SU-DHL-6 (cell line): ENCODE results near the gene SMOC1.

Source experiments
- H2AFZ ChIP-seq: fragments of 200-600 bp; sonication (generic); 2 replicates; pipeline ENCODE4 v1.6.1; 2014; ENCODE audit warnings: low read depth, mild to moderate bottlenecking, moderate library complexity, mixed read lengths, antibody characterized with exemption, low read length; ENCODE audit not compliant: severe bottlenecking
- H3F3A ChIP-seq: fragments of 200-600 bp; shearing (Covaris generic); 2 replicates; pipeline ENCODE4 v1.6.0; 2016; ENCODE audit warnings: antibody characterized with exemption, mild to moderate bottlenecking; ENCODE audit not compliant: insufficient read depth
- H3K27ac ChIP-seq: fragments of 200-600 bp; sonication (generic); 2 replicates; pipeline ENCODE4 v1.5.1; 2016; ENCODE audit warnings: low read depth, mild to moderate bottlenecking, low read length, moderate library complexity, mixed read lengths
- H3K27me3 ChIP-seq: fragments of 200-600 bp; sonication (generic), shearing (Covaris generic); 2 replicates; pipeline ENCODE4 v1.6.0; 2014; ENCODE audit warnings: mild to moderate bottlenecking, low read length
- H3K36me3 ChIP-seq: fragments of 200-600 bp; sonication (generic); 2 replicates; pipeline ENCODE4 v1.6.1; 2014; ENCODE audit warnings: mild to moderate bottlenecking, low read length, mixed read lengths
- H3K4me2 ChIP-seq: fragments of 300-600, 200-600 bp; shearing (Covaris generic), sonication (generic); 2 replicates; pipeline ENCODE4 v1.6.0; 2014; ENCODE audit warnings: low read length, low read depth, mild to moderate bottlenecking; ENCODE audit not compliant: poor library complexity, severe bottlenecking
- H3K4me3 ChIP-seq: fragments of 200-600 bp; sonication (generic); 2 replicates; pipeline ENCODE4 v1.5.1; 2014; ENCODE audit warnings: antibody characterized with exemption, low read length, mild to moderate bottlenecking, mixed read lengths; ENCODE audit not compliant: insufficient read depth, poor library complexity, severe bottlenecking
- H3K79me2 ChIP-seq: fragments of 200-600 bp; sonication (generic); 2 replicates; pipeline ENCODE4 v1.6.1; 2014; ENCODE audit warnings: mild to moderate bottlenecking, low read length, moderate library complexity; ENCODE audit not compliant: insufficient read depth
- H3K9ac ChIP-seq: fragments of 200-600 bp; sonication (generic); 2 replicates; pipeline ENCODE4 v1.7.0; 2014; ENCODE audit warnings: mild to moderate bottlenecking, low read length
- H3K9me2 ChIP-seq: fragments of 200-600 bp; sonication (generic); replicated peaks from 2 replicates; pipeline ENCODE4 v1.6.1; 2014; ENCODE audit warnings: low read length; ENCODE audit not compliant: insufficient read depth
- H3K9me3 ChIP-seq: fragments of 200-600 bp; sonication (generic); 2 replicates; pipeline ENCODE4 v1.6.1; 2014; ENCODE audit warnings: low read length, mixed read lengths; ENCODE audit not compliant: insufficient read depth
- H4K20me1 ChIP-seq: fragments of 200-600 bp; sonication (generic); 2 replicates; pipeline ENCODE4 v1.6.1; 2014; ENCODE audit warnings: low read depth, mild to moderate bottlenecking, antibody characterized with exemption, low read length, moderate library complexity, mixed read lengths
- CTCF ChIP-seq: fragments of 200-600 bp; sonication (generic); IDR thresholded peaks from one replicate; pipeline ENCODE4 v1.5.1; 2017; ENCODE audit warnings: antibody characterized with exemption, mild to moderate bottlenecking, low read length, moderate library complexity; ENCODE audit not compliant: insufficient read depth, poor library complexity, severe bottlenecking
- EZH2phosphoT487 ChIP-seq: fragments of 200-600 bp; sonication (generic), shearing (Covaris generic); conservative IDR thresholded peaks from 2 replicates; pipeline ENCODE4 v1.6.1; 2018; ENCODE audit warnings: mild to moderate bottlenecking, antibody characterized with exemption, low read length, moderate library complexity, mixed read lengths

Gene SMOC1

GRCh38 chr14:69980457-69981425 lies 101.5 kb downstream of the SMOC1 start:
- H2AFZ ChIP-seq, result no peak overlapping the region
- H3K36me3 ChIP-seq, result no peaks in the 10 kb centered on the region
- no peak overlapping the region for H3K4me2 ChIP-seq
- no peaks in the 10 kb centered on the region for H3K9me2 ChIP-seq
- no peaks in the 10 kb centered on the region for H3K27me3 ChIP-seq
- H3K4me3 ChIP-seq, result no peak overlapping the region
- no peak overlapping the region for H3K9ac ChIP-seq
- H3F3A ChIP-seq, result no peaks in the 10 kb centered on the region
- H4K20me1 ChIP-seq, result no peaks in the 10 kb centered on the region
- no peak overlapping the region for H3K27ac ChIP-seq
- H3K9me3 ChIP-seq, result no peaks in the 10 kb centered on the region
- no peaks in the 10 kb centered on the region for H3K79me2 ChIP-seq
- TF ChIP-seq EZH2phosphoT487, result no peak
- TF ChIP-seq CTCF, result no peak

GRCh38 chr14:69982220-69982839 lies 103.1 kb downstream of the SMOC1 start:
- H3K4me2 ChIP-seq, result no peak overlapping the region
- no peak overlapping the region for H3K4me3 ChIP-seq
- H3K9me3 ChIP-seq, result no peaks in the 10 kb centered on the region
- no peaks in the 10 kb centered on the region for H3K36me3 ChIP-seq
- no peak overlapping the region for H3K9ac ChIP-seq
- no peaks in the 10 kb centered on the region for H3K9me2 ChIP-seq
- no peak overlapping the region for H3K27ac ChIP-seq
- TF ChIP-seq EZH2phosphoT487, result no peak
- TF ChIP-seq CTCF, result no peak
- no peaks in the 10 kb centered on the region for H4K20me1 ChIP-seq
- H3F3A ChIP-seq, result no peaks in the 10 kb centered on the region
- no peaks in the 10 kb centered on the region for H3K79me2 ChIP-seq
- no peaks in the 10 kb centered on the region for H3K27me3 ChIP-seq
- no peak overlapping the region for H2AFZ ChIP-seq

- Histone ChIP-seq H3K9me2 (no peaks in the 10 kb centered on the region), H3F3A (no peaks in the 10 kb centered on the region), H3K4me3 (no peak overlapping the region), H3K9ac (no peak overlapping the region), H3K27me3 (no peaks in the 10 kb centered on the region), H3K4me2 (no peak overlapping the region), H3K9me3 (no peaks in the 10 kb centered on the region), H2AFZ (no peak overlapping the region), H3K27ac (no peak overlapping the region), H3K79me2 (no peaks in the 10 kb centered on the region), H4K20me1 (no peaks in the 10 kb centered on the region), H3K36me3 (no peaks in the 10 kb centered on the region)
- TF ChIP-seq CTCF (no peak), EZH2phosphoT487 (no peak)
Observed at GRCh38 chr14:69982886-69983285, 103.7 kb downstream of the SMOC1 start.
